Tibial nerve (tissue), 4 donors: Measurements from ENCODE around the gene SPG21.

ENCODE experiments used
- EP300 ChIP-seq, 2 donors: sonication (generic); formaldehyde crosslinking; IDR thresholded peaks; one replicate each; pipeline ENCODE4 v1.6.1; 2017; ENCODE audit warnings: antibody characterized with exemption in 2 of 2, mild to moderate bottlenecking in 1 of 2
- POLR2A ChIP-seq, 2 donors: fragments of 450-650 bp; IDR thresholded peaks; one replicate each; pipeline ENCODE4 v1.6.1; 2017; ENCODE audit warnings: antibody characterized with exemption in 2 of 2, mild to moderate bottlenecking in 2 of 2, moderate library complexity in 2 of 2
- TF ChIP-seq, protein P1 (sequence below), 5 experiments: fragments of 200-600 bp in 3 of 5; fragments of 450-650 bp in 2 of 5; sonication (generic) in 3 of 5; IDR thresholded peaks; one replicate each; pipeline ENCODE4 v1.5.1; 2016 to 2019; ENCODE audit warnings: antibody characterized with exemption in 5 of 5, mild to moderate bottlenecking in 3 of 5, moderate library complexity in 2 of 5

GRCh38 chr15:64925335-64926330, 64.1 kb downstream of the SPG21 start:
- TF ChIP-seq, protein P1, sequence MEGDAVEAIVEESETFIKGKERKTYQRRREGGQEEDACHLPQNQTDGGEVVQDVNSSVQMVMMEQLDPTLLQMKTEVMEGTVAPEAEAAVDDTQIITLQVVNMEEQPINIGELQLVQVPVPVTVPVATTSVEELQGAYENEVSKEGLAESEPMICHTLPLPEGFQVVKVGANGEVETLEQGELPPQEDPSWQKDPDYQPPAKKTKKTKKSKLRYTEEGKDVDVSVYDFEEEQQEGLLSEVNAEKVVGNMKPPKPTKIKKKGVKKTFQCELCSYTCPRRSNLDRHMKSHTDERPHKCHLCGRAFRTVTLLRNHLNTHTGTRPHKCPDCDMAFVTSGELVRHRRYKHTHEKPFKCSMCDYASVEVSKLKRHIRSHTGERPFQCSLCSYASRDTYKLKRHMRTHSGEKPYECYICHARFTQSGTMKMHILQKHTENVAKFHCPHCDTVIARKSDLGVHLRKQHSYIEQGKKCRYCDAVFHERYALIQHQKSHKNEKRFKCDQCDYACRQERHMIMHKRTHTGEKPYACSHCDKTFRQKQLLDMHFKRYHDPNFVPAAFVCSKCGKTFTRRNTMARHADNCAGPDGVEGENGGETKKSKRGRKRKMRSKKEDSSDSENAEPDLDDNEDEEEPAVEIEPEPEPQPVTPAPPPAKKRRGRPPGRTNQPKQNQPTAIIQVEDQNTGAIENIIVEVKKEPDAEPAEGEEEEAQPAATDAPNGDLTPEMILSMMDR (IDR thresholded peaks at IDR 0.05) = no peak
- TF ChIP-seq POLR2A (IDR thresholded peaks at IDR 0.05) (no peak), EP300 (IDR thresholded peaks at IDR 0.05) (no peak)
